GM18873 (cell line): ENCODE measurements around the gene PSAT1.
A peak's percentile ranks its signal among the peaks of the same experiment; 100 is the strongest.

Source experiments
- ATAC-seq: cut with Tn5 transposase; IDR thresholded peaks from one replicate; pipeline ENCODE4 v1.9.1; 2021; ENCODE audit warnings: mild to moderate bottlenecking, moderate library complexity, moderate number of reproducible peaks; ENCODE audit not compliant: unreplicated experiment, low FRiP score

The PSAT1 gene

DNA sequence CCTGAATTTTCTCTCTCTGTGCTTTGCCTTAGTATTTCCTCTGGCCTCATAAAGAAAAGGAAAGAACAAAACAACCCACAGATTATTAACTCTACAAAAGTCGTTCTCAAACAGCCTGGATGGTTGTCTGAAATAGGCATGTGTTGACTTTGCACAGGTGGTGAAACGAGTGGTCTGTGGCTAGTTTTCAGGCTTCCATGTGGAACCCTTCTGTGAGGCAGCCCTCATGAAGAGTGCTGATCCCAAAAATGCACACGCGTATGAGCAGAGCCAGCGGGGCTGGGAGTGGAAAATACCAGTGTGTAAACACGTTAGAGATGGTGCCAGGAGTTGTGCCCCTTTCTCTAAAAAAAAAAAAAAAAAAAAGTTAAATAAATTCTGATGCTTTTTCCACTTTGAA lies 4.9 kb upstream of the PSAT1 start:
- no peak for ATAC-seq

DNA sequence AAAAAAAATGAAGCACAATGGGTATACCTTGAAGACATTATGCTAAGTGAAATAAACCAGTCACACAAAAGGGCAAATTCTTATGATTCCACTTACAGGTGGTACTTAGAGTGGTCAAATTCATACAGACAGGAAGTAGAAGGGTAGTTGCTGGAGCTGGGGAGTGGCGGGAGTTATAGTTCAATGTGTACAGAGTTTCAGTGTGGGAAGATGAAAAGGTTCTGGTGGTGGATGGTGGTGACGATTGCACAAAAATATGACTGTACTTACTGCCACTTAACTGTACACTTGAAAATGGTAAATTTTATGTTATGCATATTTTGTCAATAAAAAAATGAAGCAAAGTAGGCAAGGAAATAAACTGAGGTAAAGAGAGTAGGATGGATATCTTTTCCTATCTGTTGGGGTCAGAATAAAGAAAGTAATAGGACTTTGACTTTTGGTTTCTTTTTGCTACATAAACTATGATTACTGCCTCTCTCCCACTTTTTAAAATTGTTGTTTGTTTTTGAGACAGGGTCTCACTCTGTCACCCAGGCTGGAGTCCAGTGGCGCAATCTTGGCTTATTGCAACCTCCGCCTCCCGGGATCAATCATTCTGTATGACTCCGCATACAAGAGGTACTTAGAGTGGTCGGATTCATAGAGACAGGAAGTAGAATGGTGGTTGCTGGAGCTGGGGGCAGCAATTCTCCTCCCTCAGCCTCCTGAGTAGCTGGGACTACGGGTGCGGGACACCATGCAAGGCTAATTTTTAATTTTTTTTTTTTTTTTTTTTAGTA lies 4.0 kb upstream of the PSAT1 start:
- no peak for ATAC-seq

DNA sequence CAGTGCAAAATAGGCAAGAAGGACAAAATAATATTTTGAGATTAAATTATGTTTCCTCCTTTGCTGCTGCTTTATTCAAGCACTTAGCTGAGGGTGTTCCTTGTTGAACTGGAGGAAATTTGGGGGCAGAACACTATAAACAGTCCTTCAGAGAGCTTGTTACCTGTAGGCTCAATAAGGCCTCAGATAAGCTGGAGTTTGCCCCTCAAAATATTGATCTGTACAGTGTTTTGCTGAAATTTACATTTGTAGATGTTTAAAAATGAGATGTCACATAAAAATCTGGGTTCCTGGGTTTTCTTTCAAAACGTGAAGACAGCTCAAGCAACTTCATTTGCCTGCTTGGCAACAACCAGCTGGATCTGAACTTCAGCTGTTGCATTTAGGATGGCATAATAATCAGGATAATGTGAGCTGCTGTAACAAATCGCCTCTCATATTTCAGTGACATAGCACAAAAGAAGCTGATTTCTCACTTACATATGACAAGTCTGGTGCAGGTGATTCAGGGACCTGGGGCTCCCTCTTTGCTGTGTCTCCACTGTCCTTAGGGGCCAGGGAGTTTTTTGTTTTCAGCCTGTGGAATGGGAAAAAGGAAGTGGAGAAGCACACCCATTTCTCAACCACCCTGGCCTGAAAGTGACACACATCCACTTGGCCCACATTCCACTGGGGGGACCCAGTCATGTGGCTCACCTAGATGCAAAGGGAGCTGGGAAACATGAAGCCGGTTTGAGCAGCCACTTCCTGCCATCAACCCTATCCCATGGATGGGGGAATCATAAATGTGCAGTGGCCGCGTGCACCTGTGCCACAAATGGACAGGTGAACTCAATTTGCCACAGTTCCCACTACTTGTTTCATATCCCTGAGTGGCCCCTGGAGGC lies 2.4 kb upstream of the PSAT1 start:
- no peak for ATAC-seq

DNA sequence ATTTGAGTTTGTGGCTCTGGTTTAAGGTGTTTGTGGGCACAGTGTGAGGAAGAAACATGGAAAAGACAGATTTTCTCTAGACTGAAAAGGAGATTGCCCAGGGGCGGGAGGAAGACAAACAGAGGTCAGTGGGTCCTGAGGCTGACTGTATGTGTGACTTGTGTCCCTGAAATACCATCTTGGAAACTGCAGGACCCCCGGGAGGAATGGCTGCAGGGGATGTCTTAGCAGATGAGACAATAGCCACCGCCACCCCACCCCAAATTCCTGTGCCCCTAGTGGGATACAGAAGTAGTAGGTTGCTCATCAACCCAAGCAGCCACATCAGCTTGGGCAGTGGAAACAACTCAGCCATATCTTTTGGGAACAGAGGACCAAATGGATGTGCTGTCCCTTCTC lies 1.7 kb upstream of the PSAT1 start:
- ATAC-seq: no peak

DNA sequence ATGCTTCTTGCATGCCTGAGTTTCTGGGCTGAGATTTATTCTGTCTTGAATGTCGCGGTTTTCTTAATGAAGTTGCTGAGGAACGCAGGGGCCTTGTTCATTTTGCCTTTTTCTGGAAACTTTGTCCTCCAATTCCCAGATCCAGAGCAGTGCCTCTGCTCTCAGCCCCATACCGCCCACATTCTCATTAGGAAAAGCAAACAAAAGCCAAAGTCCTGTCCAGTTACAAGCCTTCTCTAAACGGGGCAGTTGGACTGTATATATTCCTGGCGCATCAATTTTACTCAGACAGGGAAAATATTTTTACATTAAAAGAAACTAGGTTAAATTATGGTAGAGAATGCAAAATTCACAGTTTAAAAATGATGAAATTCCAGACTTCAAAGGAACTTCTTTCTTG lies 1.2 kb upstream of the PSAT1 start:
- no peak for ATAC-seq

DNA sequence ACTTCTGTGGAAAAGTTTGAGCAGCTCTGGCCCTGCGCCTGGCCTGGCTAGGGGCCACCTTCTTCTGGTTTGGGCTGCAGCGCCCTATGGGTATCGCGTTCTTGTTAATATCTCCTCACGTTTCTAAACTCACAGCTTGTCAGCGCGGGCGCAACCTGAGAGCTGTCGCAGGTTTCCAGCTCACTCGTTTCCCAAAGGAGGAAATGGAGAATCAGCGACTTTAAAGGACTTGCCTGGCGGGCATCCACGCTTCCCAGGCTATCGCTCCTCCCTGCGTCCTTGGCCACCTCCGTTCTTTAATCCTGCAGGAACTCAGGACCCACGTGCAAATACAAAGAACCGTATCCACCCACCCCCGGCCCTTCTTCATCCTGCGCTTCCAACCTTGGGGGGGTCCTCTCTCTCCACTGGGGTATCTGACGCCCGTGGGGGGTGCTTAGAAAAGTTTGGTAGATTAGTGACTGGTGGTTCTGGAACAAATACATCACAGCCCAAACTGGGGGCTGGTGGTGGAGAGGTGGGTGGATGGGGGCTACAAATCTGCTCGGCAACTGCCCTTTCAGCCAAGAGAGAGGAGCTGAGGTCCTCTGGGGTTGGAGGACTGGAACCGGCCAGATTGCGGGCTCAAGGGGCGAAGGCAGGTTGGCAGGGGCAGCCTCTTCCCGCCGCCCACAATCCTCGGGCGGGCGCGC lies 578 bp upstream of the PSAT1 start:
- no peak for ATAC-seq

DNA sequence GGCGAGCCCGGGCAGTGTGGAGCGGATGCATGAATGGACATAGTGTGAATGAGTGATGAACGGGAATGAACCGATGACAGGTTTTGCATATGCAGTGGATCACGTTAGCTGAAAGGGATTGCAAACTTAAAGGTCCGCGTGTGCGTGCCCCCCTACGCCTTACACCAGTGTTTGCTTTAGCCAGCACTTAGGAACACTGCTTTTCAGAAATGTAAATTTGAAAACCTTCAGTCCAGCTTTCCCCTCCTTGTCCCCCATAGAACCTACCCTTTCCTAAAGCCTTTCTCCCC lies 692 bp downstream of the PSAT1 start:
- peak; percentile 60 for ATAC-seq

DNA sequence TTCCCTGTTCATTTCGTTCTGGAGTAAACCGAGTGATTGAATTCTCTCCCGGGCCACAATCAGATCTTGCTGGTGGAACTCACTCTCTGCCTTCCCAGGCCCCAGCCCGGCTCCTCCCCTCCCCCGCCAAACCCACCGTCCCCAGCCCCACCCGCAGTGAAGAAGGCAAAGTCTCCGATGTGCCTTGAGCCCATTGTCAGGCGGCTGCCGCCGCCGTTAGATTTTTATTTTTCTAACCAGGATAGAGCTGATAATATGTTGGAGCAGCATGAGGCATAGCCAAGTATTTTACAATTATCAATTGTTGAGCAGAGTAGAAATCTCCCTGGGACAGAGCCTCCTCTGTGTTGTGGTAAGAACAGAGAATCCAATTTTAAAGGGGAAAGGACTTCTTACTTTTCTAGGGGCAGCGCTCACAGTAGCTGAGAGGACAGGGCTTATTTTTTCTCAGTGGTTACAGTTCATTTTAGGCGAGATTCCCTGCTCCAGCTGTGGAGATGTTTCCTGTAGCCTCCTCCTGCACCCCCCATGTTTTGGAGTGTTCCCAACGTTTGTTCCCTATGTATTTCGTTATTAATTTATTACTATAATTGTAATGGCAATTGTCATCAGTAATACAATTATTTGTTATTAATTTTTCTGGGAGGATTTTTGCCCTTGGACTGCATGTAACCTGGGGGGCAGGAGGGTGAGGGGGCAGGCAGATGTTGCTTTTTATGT lies 1.3 kb downstream of the PSAT1 start:
- ATAC-seq: no peak

DNA sequence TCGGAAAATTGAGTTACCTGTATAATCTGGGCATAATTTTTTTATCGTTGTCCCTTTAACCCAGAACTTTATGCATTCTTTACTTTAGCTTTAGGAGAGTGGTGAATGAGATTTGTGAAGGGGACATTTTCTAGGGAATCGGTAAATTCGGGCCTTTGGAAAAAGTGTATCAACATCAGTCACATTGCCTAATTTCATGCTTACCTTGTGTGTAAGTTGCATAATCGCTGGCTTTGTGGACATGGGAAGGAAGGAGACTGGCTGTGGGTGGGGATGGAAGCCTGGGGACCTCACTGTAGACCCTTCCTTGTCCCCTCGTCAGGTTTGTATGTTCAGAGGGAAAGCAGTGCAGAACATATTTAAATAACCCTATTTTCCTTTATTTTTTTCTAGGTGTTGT lies 3.3 kb downstream of the PSAT1 start:
- ATAC-seq: no peak

DNA sequence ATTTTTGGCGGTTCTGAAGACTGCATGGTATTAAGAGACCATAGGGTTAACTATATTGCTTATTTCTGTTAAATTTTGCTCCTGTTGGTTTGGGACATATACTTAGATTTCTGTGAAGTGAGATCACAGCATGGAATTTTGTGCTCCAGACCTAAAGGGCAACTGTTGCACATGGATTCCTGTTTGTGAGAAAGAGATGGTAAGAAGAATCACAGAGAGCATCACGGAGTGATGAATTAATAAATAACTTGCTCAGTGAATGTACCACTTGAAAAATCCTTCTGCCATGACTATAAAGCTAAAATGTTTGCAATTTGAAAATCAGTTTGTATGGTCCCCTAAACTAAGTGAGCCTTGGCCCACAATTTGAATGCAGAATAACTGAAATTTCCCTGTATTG lies 4.5 kb downstream of the PSAT1 start:
- no peak for ATAC-seq

DNA sequence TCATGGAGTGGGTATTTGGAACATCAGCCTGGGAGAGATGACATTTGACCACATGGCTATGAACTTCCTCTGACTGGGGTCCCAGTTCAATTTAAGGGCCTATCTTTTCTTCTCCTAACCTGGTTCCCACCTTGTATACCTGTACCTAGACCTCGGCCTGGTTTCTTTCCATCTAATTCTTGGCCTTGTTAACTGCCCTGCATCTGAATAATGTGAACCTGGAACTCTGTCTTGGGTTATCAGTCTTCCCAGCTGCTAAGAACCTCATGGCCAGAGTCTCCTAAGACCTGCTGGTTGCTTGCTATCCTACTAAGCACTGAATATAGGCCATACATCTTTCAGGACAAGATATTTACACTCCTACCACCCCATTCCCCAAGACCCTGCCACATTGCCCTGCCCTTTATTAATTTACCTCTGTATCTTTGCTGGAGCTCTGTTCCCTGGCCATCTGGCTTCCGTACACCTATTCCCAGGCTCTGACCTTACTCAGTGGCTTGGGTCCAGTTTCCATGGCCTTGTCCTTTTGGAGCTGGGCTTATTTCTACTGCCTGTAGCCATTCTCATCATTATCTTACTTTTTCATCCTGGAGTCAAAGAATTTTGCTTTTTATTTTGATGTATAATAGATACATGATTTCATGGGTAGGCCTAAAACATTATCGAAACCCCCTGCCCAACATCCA lies 6.6 kb downstream of the PSAT1 start:
- ATAC-seq: no peak

DNA sequence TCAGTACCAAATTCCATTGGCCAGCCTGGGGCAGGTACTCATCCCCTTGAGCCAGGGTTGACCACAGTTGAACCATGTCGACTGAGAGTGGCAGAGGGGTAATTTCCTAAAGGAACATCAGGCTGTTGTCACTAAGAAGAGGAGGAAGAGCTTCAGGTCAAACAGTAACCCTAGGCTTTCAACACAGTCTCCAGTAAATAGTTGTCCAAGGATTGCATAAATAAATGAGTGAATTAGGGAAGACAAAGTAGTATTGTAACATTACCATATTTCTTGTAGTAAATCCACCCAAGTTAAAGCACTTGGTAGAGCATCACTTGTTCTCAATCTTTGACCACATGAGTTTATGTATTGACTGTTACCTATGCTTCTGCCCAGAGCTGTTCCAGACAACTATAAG lies 7.4 kb downstream of the PSAT1 start:
- no peak for ATAC-seq

DNA sequence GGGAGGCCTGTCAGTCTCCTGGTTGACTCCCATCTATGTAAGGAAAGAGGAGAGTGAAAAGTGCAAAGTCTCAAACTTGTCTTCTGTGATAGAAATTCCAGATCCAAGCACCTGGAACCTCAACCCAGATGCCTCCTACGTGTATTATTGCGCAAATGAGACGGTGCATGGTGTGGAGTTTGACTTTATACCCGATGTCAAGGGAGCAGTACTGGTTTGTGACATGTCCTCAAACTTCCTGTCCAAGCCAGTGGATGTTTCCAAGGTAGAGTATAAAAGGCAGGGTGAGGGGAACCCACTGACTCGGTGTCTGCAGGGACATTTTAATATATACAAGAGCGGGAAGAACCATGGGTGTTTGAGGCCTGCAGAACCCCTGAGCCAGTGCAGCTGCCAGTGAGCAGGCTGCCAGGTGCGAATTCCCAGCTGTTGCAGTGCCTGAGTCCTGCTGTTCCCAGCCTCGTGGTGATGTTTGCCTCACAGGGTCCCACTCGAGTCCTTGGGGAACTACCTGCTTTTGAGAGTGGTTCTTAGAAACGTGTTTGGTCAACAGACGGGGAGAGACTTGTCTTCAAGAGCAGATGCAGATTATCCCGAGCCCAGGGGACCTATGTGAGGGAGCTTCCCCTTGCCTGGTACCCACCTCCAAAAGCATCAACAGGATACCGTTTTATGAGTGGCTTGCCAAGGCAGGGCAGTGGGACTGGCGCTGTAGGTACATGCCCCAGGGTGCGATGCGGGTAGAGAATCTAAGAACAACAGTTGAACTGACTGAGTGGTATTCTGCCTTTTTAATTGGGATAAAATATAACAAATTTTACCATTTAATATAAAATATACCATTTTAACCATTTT lies 9.5 kb downstream of the PSAT1 start:
- no peak for ATAC-seq

DNA sequence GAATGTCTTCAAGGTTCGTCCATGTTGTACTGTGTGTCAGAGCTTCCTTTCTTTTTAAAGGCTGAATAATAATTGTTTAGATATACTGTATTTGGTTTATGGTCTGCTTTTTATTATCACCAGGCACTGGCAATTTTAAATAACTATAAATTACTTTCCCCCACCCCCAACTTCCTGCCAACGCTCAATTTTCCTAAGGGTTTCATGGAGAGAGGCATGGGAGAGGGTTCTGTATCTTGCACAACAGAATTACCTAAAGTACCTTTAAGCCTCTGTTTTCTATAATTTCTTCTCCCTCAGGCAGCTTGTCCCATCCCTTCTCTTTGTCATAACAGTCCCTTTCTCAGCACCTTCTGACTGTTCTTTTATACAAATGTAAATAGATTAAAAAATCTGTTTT lies 10.4 kb downstream of the PSAT1 start:
- ATAC-seq: no peak

DNA sequence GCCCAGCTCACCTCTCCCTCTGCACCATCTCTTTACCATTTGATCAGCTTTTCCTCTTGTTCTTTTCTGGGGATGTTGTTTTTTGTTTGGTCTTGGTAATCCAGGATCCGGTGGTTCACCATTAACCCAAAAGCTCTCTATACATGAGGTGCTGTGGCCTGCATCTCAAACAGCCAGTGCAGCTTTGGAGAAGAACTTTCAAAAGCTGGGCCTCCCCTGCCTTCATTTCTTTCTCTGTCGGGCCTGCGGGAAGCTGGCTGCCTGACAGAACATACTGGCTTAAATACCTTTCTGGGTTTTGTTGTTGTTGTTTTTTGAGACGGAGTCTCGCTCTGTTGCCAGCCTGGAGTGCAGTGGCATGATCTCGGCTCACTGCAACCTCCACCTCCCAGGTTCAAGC lies 12.1 kb downstream of the PSAT1 start:
- ATAC-seq: no peak

DNA sequence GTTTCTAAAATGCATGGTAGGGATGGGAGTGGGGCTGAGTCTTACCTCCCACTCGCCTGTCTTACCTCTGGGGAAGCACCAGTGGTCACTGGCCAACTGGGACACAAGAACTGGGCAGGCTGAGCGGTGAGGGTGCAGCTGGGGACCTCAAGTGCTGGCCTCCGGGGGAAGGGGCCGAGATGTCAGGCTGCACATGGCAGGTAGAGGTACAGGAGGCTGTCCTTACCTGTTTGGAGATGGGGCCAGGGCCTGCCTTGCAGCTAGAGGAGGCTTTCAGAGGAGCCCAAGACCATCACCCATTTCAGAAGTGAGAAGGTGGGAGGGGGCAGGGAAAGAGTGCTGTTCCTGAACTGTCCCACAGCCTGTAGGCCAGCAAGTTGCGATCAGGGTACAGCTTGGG lies 14.2 kb downstream of the PSAT1 start:
- no peak for ATAC-seq

DNA sequence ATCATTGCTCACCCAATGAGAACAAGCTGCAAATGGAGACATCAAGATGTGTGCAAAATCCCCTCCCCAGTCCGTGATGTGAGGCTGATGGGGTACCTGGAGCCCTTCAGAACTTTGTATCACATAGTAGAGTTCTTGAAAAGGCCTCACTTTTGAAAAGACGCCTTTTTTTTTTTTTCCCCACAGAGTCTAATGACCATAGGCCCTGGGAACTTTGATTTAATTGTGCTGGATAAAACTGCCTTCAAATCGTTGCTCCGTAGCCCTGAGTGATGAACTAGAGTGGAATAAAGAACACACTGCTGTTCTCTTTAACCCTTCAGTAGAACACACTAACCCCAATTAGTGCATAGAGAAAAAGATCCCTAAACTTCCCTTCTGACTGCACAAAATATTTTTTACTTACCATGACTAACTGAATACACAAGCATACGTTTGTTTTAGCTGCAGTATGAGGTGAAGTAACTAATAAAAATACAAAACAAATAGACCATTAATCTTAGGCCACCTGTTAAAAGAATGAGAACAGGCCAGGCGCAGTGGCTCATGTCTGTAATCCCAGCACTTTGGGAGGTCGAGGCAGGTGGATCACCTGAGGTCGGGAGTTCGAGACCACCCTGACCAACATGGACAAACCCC lies 15.1 kb downstream of the PSAT1 start:
- no peak for ATAC-seq

DNA sequence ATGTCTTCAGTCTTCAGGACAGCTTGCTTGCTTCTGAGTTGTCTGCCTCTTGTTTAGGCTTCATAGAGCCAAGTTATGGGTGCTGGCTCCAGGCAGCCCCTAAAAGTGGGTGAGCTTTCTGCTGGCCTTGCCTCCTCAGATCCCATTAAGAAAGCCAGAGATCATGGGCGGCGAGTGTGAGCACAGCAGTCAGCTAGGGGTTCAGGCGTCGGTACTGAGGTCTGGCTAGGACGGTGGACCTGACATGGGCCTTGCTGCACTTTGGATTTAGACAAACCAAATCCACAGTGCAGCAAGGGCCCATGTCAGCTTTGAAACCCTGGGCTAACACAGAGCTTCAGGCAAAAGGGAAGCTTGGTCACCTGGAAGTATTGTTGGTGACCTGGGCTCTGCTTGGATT lies 17.6 kb downstream of the PSAT1 start:
- no peak for ATAC-seq
